ENCODE measurements around the gene CUL2. TPM values are rescaled to one million over a fixed set of nuclear protein-coding genes. Genes with fewer than 3 reads are reported as not detected.

Gene CUL2
- total RNA-seq, 1 experiment from 2014 or later: 68.0 TPM

GRCh38 chr10:35007858-35008301 lies 82.3 kb downstream of the CUL2 start:
- no peak overlapping the region for H3K4me3 Mint-ChIP-seq (ENCODE audit: unreplicated experiment)
- peaks cover 12% of the 10 kb centered on the region for H3K4me1 Mint-ChIP-seq (ENCODE audit: low read depth, unreplicated experiment)
- peaks cover 28% of the 10 kb centered on the region for H3K36me3 Mint-ChIP-seq (ENCODE audit: insufficient read depth, unreplicated experiment)
- no peaks in the 10 kb centered on the region; the same call in none of the 2 replicates for H3K36me3 ChIP-seq (ENCODE audit: control insufficient read depth, insufficient read depth, low read length)
- DNase-seq: no peak
- BruUV-seq (replicated peaks): no TSS peak
- H3K9me3 Mint-ChIP-seq (ENCODE audit: unreplicated experiment): no peaks in the 10 kb centered on the region
- CTCF ChIA-PET: no interaction called here
- intact Hi-C loops (cut with micrococcal nuclease; ENCODE audit: unreplicated experiment): loop anchor here (2.0 kb wide), 1 partner anchor 13 kb away; no protein-coding TSS in a partner anchor
- no peaks in the 10 kb centered on the region for H3K27me3 Mint-ChIP-seq (ENCODE audit: insufficient read depth, unreplicated experiment)
- H3K4me3 ChIP-seq (ENCODE audit: low read depth, low read length): no peak overlapping the region
- H3K4me1 ChIP-seq: no peaks in the 10 kb centered on the region
- no peak overlapping the region for H3K27ac Mint-ChIP-seq (ENCODE audit: unreplicated experiment)
- no peak for TF ChIP-seq CTCF (IDR thresholded peaks at IDR 0.05; ENCODE audit: insufficient read depth in 1 of 2, low read depth in 1 of 2, low read length in 1 of 2, severe bottlenecking in 1 of 2, unreplicated experiment in 1 of 2)
- POLR2A ChIA-PET: interaction anchor here (0.5 kb wide), 1 partner anchor 19 kb away, joined by 3 read pairs; no protein-coding TSS in a partner anchor
- no peaks in the 10 kb centered on the region for H3K27me3 ChIP-seq (replicated peaks; ENCODE audit: control insufficient read depth, insufficient read depth, low read length)
- no peaks in the 10 kb centered on the region for H3K9me3 ChIP-seq

GRCh38 chr10:35006836-35007235 lies 83.3 kb downstream of the CUL2 start:
- intact Hi-C loops (cut with micrococcal nuclease; ENCODE audit: unreplicated experiment): no loop called here
- Histone ChIP-seq H3K4me1 (no peaks in the 10 kb centered on the region), H3K27me3 (replicated peaks; ENCODE audit: control insufficient read depth, insufficient read depth, low read length) (no peaks in the 10 kb centered on the region), H3K36me3 (ENCODE audit: control insufficient read depth, insufficient read depth, low read length) (no peaks in the 10 kb centered on the region; the same call in none of the 2 replicates), H3K9me3 (no peaks in the 10 kb centered on the region), H3K4me3 (ENCODE audit: low read depth, low read length) (no peak overlapping the region)
- Mint-ChIP-seq H3K27ac (ENCODE audit: unreplicated experiment) (no peak overlapping the region), H3K4me1 (ENCODE audit: low read depth, unreplicated experiment) (peaks cover 12% of the 10 kb centered on the region), H3K27me3 (ENCODE audit: insufficient read depth, unreplicated experiment) (no peaks in the 10 kb centered on the region), H3K4me3 (ENCODE audit: unreplicated experiment) (no peak overlapping the region), H3K9me3 (ENCODE audit: unreplicated experiment) (no peaks in the 10 kb centered on the region), H3K36me3 (ENCODE audit: insufficient read depth, unreplicated experiment) (peaks cover 18% of the 10 kb centered on the region)
- CTCF ChIA-PET: no interaction called here
- POLR2A ChIA-PET: no interaction called here
- BruUV-seq (replicated peaks): no TSS peak
- DNase-seq: no peak
- TF ChIP-seq CTCF (IDR thresholded peaks at IDR 0.05; ENCODE audit: insufficient read depth in 1 of 2, low read depth in 1 of 2, low read length in 1 of 2, severe bottlenecking in 1 of 2, unreplicated experiment in 1 of 2): no peak

DNA sequence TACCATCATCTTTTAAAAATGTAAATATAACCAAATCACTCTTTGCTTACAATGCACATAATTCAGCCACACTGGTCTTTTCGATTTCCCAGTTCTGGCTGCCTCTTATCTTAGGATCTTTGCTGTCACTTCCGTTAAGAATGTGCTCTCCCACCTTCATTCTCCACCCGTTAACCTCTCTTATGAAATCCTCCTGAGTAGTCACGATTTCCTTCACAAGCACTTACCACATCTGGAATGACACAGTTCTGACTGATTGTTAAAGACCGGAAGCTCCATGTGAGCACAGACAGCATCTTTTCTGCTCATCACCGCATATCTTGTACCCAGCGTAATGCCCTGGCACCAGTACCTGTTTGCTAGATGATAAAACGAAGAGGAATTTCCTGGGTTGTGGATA lies 84.3 kb downstream of the CUL2 start:
- intact Hi-C loops (cut with micrococcal nuclease; ENCODE audit: unreplicated experiment): no loop called here

More for the DNA sequence above, 84.3 kb downstream of the CUL2 start:
- Histone ChIP-seq H3K9me3 (no peaks in the 10 kb centered on the region), H3K4me3 (ENCODE audit: low read depth, low read length) (no peak overlapping the region), H3K27me3 (replicated peaks; ENCODE audit: control insufficient read depth, insufficient read depth, low read length) (no peaks in the 10 kb centered on the region), H3K4me1 (peaks cover 5% of the 10 kb centered on the region; the same call in 1 of the 2 replicates), H3K36me3 (ENCODE audit: control insufficient read depth, insufficient read depth, low read length) (no peaks in the 10 kb centered on the region; the same call in none of the 2 replicates)
- POLR2A ChIA-PET: no interaction called here
- Mint-ChIP-seq H3K36me3 (ENCODE audit: insufficient read depth, unreplicated experiment) (peaks cover 11% of the 10 kb centered on the region), H3K9me3 (ENCODE audit: unreplicated experiment) (no peaks in the 10 kb centered on the region), H3K27me3 (ENCODE audit: insufficient read depth, unreplicated experiment) (no peaks in the 10 kb centered on the region), H3K4me1 (ENCODE audit: low read depth, unreplicated experiment) (peaks cover 12% of the 10 kb centered on the region), H3K4me3 (ENCODE audit: unreplicated experiment) (no peak overlapping the region), H3K27ac (ENCODE audit: unreplicated experiment) (peak overlapping the region; percentile 39)
- no peak for TF ChIP-seq CTCF (IDR thresholded peaks at IDR 0.05; ENCODE audit: insufficient read depth in 1 of 2, low read depth in 1 of 2, low read length in 1 of 2, severe bottlenecking in 1 of 2, unreplicated experiment in 1 of 2)
- BruUV-seq (replicated peaks): no TSS peak
- CTCF ChIA-PET: no interaction called here
- no peak for DNase-seq

All from Caco-2 (cell line).